GM19468 (cell line): Measurements from ENCODE around the gene TMEM234.

Experiments used
- ATAC-seq: cut with Tn5 transposase; IDR thresholded peaks from one replicate; pipeline ENCODE4 v1.9.1; 2021; ENCODE audit warnings: mild to moderate bottlenecking, moderate library complexity, moderate number of reproducible peaks; ENCODE audit not compliant: unreplicated experiment; ENCODE audit errors: extremely low read depth

TMEM234 gene

DNA sequence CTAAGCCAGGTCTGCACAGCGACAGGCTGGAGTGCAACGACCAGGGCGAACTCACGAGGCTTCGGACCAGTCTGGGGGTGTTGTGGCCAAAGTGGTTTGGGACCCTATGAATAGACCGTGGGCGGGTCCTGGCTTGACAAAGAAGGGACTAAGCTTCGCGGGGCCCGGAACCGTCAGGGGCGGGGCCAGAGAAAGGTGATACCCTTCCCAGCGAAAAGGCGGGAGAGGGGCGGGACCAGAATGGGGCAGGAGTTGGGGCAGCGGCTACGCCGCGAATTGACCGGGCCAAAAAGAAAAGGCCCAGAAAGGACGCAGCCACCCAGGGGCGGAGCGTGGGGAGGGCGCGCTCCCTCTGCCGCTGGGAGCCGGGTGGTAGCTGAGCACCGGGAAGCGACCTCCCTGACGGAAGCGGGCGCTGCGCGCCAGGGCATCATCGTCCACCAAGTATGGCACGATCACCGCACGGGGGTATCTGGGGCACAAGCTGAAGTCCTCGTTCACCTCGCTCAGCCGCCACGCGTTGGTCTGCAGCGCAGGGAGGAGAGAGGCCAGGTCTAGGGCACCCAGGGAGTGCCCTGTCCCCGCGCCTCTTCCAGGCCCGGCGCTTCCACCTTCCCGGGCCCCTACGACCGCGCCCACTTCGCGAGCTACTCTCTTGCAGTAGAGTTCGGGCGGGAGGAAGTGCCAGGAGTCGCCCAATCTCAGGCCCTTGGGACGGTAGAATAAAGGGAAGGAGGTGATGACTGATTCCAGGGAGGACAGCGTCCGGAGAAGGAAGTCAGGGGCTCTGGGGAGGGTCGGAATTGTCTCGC, 18.2 kb upstream of the TMEM234 start:
- ATAC-seq = no peak

GRCh38 chr1:32239790-32240139, 17.6 kb upstream of the TMEM234 start:
- ATAC-seq = no peak

GRCh38 chr1:32239337-32239736, 17.2 kb upstream of the TMEM234 start:
- no peak for ATAC-seq

DNA sequence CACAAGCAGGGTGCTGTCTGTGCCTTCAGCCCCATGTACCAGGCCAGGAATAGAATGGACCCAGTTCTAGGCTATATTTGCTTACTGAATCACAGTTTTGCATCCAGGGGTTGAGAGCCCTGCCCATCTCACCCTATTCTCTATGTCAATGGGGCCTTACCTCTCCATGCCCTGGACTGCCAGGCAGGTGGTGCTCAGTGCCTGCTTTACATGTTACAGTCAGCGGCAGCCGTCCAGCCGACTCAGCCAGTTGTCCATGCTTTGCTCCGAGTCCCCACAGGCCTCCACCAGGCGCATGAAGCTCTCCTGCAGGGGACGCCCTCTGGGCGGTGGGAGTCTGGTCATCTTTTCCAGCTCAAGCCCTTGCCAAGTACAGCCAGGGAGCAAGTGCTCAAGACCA, 12.6 kb upstream of the TMEM234 start:
- no peak for ATAC-seq

DNA sequence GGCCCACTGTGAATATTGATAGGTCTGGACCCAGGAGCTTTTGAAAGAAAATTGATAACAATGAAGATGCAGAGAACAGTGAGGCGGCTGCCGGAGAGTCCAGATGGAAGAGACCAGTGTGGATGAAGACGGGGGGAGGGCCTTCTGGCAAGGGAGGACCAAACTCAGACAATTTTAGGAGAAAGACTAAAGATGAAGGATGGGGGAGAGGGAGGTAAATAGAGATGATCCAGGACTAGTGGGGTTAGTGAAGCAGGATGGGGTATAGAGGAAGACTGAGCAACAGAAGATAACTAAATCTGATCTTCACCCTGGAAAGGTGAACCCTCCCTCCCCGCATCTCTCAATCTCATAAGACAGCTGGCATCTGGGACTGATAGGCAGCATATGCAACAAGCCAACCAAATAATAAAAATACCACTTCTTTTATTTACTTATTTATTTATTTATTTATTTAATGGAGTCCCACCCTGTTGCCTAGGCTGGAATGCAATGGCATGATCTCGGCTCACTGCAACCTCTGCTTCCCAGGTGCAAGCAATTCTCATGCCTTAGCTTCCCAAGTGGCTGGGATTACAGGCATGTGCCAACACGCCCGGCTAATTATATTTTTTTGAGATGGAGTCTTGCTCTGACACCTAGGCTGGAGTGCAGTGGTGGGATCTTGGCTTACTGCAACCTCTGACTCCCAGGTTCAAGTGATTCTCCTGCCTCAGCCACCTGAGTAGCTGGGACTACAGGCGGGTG, 10.6 kb upstream of the TMEM234 start:
- ATAC-seq = no peak

DNA sequence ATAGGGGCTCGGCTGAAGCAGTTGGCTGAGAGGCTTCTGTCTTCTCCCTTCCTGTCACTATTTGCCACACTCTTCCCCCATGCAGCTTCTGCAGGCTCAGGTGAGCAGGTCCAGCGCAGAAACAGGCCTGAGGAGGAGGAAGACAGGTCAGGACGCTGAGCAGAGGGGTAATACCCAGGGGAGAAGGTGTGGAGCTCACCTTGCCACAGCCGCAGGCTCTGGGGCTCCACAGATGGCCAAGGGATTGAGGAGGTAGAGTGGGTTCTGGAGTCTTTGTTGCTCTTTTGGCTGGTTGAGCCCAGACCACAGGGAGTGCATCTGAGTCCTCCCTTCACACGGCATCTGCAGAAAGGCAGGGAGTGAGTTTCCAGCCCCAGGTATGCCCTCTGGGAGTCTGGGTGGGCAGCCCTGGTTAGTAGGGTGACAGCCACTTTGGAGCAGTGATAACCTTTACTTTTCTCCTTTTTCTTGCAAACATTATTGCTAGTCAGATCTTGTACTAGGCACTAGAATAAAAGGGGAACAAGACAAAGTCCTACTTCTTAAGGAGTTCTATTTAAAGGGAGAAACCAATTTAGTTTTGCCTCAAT, 9.8 kb upstream of the TMEM234 start:
- no peak for ATAC-seq

GRCh38 chr1:32228771-32229170, 6.6 kb upstream of the TMEM234 start:
- no peak for ATAC-seq

DNA sequence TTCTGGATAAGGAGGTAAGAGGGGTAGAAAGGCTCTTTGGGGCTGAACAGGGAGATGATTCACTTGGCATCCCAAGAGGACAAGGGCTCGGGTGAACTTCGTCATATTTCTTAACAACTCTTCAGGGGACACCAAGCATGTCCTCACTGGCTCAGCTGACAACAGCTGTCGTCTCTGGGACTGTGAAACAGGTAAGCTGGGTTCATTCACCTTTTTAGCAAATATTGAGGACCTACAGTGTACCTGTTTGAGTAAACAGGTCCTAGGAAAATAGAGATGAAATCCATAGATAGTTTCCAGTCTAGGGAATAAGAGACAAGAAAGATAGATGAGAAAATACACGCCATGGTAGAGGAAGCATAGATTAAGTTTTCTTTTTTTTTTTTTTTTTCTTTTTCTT, 2.1 kb upstream of the TMEM234 start:
- no peak for ATAC-seq

DNA sequence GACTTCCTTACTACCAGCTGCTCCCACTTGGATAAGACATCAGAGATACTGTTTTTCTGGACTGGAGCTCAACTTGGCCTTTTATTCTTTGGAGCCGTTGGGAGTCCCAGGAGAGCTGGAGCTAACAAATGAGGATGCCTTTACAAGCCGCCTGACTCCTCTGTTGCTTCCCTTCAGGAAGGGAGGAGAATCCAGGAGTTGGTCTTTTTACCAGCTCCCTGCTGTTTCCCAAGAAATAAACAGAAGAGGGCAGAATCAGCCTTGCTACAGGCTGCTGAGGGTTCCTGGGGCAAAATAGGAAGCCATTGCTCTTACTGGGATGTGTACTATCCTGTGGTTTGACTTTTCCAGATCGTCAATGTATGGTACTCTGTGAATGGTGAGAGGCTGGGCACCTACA, 1.5 kb upstream of the TMEM234 start:
- ATAC-seq = no peak

DNA sequence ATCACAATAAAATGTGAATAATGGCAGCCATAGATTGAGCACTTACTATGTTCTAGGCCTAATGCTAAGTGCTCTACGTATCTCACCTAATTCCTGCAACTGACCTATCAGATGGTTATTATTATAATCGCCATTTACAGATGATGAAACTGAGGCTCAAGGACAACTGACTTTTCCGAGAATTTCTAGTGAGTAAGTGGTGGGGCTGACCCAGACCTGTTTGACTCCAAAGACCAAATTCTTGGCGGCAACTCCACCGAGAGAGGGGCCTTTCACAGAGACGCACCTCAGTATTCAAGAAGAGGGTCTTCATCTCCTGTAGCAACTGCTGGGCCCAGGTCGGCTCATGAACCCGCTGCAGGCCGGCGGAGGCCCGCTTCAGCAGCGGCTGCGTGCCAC, 573 bp downstream of the TMEM234 start:
- no peak for ATAC-seq

GRCh38 chr1:32220746-32221580, 1.2 kb downstream of the TMEM234 start:
- no peak for ATAC-seq

GRCh38 chr1:32219022-32219421, 3.1 kb downstream of the TMEM234 start:
- no peak for ATAC-seq

- no peak for ATAC-seq
Observed at GRCh38 chr1:32216566-32216965, 5.6 kb downstream of the TMEM234 start.

- ATAC-seq = no peak
Observed at GRCh38 chr1:32215629-32216480, 6.3 kb downstream of the TMEM234 start.

GRCh38 chr1:32208891-32209328, 13.2 kb downstream of the TMEM234 start, which contains the start of gene DCDC2B:
DCDC2B (plus strand) TSS chr1:32209089; CDS start chr1:32209094, 5 bp downstream.
- ATAC-seq = no peak

DNA sequence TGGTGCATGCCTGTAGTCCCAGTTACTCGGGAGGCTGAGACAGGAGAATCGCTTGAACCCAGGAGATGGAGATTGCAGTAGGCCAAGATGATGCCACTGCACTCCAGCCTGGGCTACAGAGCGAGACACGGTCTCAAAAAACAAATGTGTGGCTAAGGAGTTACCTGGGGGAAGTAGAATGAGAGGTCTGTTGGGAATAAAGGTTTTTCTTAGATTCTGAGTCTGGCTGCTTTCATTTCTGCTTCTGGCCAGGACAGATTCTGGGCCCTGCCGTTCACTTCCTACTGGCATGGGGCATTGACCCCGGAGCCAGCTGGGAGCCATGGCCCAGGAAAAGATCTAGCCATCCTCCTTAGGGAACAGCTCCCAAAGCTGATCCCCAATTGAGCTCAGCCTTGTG, 13.7 kb downstream of the TMEM234 start:
- no peak for ATAC-seq

GRCh38 chr1:32205401-32206370, 16.5 kb downstream of the TMEM234 start, which contains the start of gene IQCC:
IQCC (plus strand) TSS chr1:32205671; CDS start chr1:32205682, 11 bp downstream.
- ATAC-seq = no peak

- no peak for ATAC-seq
Observed at GRCh38 chr1:32204943-32205361, 17.2 kb downstream of the TMEM234 start.
